ENCODE data around the gene TNFAIP8L2. TPM values are rescaled to one million over a fixed set of nuclear protein-coding genes. Genes with fewer than 3 reads are reported as not detected.
"Not testable (repeated sequence)": the region's sequence is repeated elsewhere in the genome, so short reads cannot be mapped to it uniquely, and the experiment has no call there.

TNFAIP8L2 gene
- total RNA-seq, 1 experiment from 2014 or later = 0.15 TPM

GRCh38 chr1:151199873-151200581 lies 43.6 kb downstream of the TNFAIP8L2 start (continued):
- no peak for TF ChIP-seq FOXJ3 (CRISPR knock-in tag; IDR thresholded peaks at IDR 0.05; ENCODE audit: borderline replicate concordance)

- TF ChIP-seq ZNF121 (CRISPR knock-in tag; IDR thresholded peaks at IDR 0.05) = peak; percentile 59; the same call in 1 of the 2 replicates
- ATAC-seq; H3K27ac Mint-ChIP-seq; H3K4me3 Mint-ChIP-seq; DNase-seq (ENCODE audit: low spot score); H3K27me3 Mint-ChIP-seq (ENCODE audit: low read depth); H3K9me3 Mint-ChIP-seq; CTCF ChIA-PET; H3K4me1 Mint-ChIP-seq: not testable (repeated sequence)
- peaks cover 41% of the 10 kb centered on the region for H3K36me3 Mint-ChIP-seq
- POLR2A ChIA-PET = interaction anchor here (0.5 kb wide), 1 partner anchor 612 kb away, joined by 4 read pairs; no protein-coding TSS in a partner anchor
Measured at GRCh38 chr1:151205381-151205965, 49.0 kb downstream of the TNFAIP8L2 start.

Other genes with a start within 250 kb of the TNFAIP8L2 start
- gene SETDB1, start 230.3 kb upstream of the TNFAIP8L2 start, total RNA-seq (2021) = 48.1 to 53.1 TPM (median 48.8 TPM) in 3 replicates
- gene CERS2, start 181.8 kb upstream of the TNFAIP8L2 start, total RNA-seq (2021) = 182 to 203 TPM (median 200 TPM) in 3 replicates
- 1.5 to 1.6 TPM (median 1.6 TPM) in 3 replicates for gene ANXA9, start 174.4 kb upstream of the TNFAIP8L2 start, total RNA-seq (2021)
- 10.1 to 11.2 TPM (median 11.0 TPM) in 3 replicates for gene MINDY1, start 149.7 kb upstream of the TNFAIP8L2 start, total RNA-seq (2021)
- 24.5 to 29.6 TPM (median 28.5 TPM) in 3 replicates for gene PRUNE1, start 148.2 kb upstream of the TNFAIP8L2 start, total RNA-seq (2021)
- 2.5 to 4.0 TPM (median 3.8 TPM) in 3 replicates for gene BNIPL, start 120.1 kb upstream of the TNFAIP8L2 start, total RNA-seq (2021)
- gene C1orf56, start 108.9 kb upstream of the TNFAIP8L2 start, total RNA-seq (2021) = 2.9 to 5.4 TPM (median 3.6 TPM) in 3 replicates
- 72.8 to 76.3 TPM (median 75.5 TPM) in 3 replicates for gene CDC42SE1, start 97.0 kb upstream of the TNFAIP8L2 start, total RNA-seq (2021)
- gene MLLT11, start 96.3 kb upstream of the TNFAIP8L2 start, total RNA-seq (2021) = 12.7 to 16.4 TPM (median 13.6 TPM) in 3 replicates
- 1.4 to 3.3 TPM (median 1.7 TPM) in 3 replicates for gene GABPB2, start 85.9 kb upstream of the TNFAIP8L2 start, total RNA-seq (2021)
- gene SEMA6C, start 10.0 kb upstream of the TNFAIP8L2 start, total RNA-seq (2021) = 16.3 to 21.0 TPM (median 18.1 TPM) in 3 replicates
- gene LYSMD1, start 9.3 kb downstream of the TNFAIP8L2 start, total RNA-seq (2021) = 6.3 to 7.8 TPM (median 6.9 TPM) in 3 replicates
- 35.3 to 45.3 TPM (median 35.8 TPM) in 3 replicates for gene SCNM1, start 9.5 kb downstream of the TNFAIP8L2 start, total RNA-seq (2021)
- gene TMOD4, start 19.3 kb downstream of the TNFAIP8L2 start, total RNA-seq (2021) = 0.66 to 0.82 TPM (median 0.79 TPM) in 3 replicates
- gene VPS72, start 33.5 kb downstream of the TNFAIP8L2 start, total RNA-seq (2021) = 87.2 to 103 TPM (median 97.6 TPM) in 3 replicates
- gene PIP5K1A, start 41.9 kb downstream of the TNFAIP8L2 start, total RNA-seq (2021) = 77.8 to 84.8 TPM (median 81.3 TPM) in 3 replicates
- gene PSMD4, start 98.1 kb downstream of the TNFAIP8L2 start, total RNA-seq (2021) = 184 to 202 TPM (median 186 TPM) in 3 replicates
- gene ZNF687, start 125.7 kb downstream of the TNFAIP8L2 start, total RNA-seq (2021) = 54.1 to 56.8 TPM (median 55.1 TPM) in 3 replicates
- 25.6 to 33.6 TPM (median 30.5 TPM) in 3 replicates for gene PI4KB, start 170.8 kb downstream of the TNFAIP8L2 start, total RNA-seq (2021)
- 59.2 to 69.2 TPM (median 67.7 TPM) in 3 replicates for gene RFX5, start 190.6 kb downstream of the TNFAIP8L2 start, total RNA-seq (2021)
- 17.9 to 23.9 TPM (median 20.2 TPM) in 3 replicates for gene SELENBP1, start 216.1 kb downstream of the TNFAIP8L2 start, total RNA-seq (2021)
- 360 to 414 TPM (median 383 TPM) in 3 replicates for gene PSMB4, start 242.9 kb downstream of the TNFAIP8L2 start, total RNA-seq (2021)

All from WTC11 (cell line).